DMS53 (cell line): ENCODE results near the gene BYSL.
A peak's percentile ranks its signal among the peaks of the same experiment; 100 is the strongest.

Experiments
- DNase-seq: peaks from one replicate; lab custom pipeline; 2025; lab: John Stamatoyannopoulos, UW

The BYSL gene

GRCh38 chr6:41914869-41915530, 6.3 kb upstream of the BYSL start:
- DNase-seq: no peak

- no peak for DNase-seq
Observed at GRCh38 chr6:41917528-41917927, 3.8 kb upstream of the BYSL start.

- DNase-seq: peak; percentile 73
Observed at GRCh38 chr6:41921712-41921998, 356 bp downstream of the BYSL start.

GRCh38 chr6:41922154-41922553, 855 bp downstream of the BYSL start:
- DNase-seq: no peak

GRCh38 chr6:41927253-41927652, 6.0 kb downstream of the BYSL start:
- no peak for DNase-seq

- DNase-seq: no peak
Observed at GRCh38 chr6:41929924-41930323, 8.6 kb downstream of the BYSL start.

GRCh38 chr6:41931792-41932191, 10.5 kb downstream of the BYSL start:
- no peak for DNase-seq

GRCh38 chr6:41932378-41932777, 11.1 kb downstream of the BYSL start:
- no peak for DNase-seq

GRCh38 chr6:41934278-41935192, 13.2 kb downstream of the BYSL start:
- DNase-seq: no peak

GRCh38 chr6:41935193-41935574, 13.9 kb downstream of the BYSL start:
- DNase-seq: no peak

GRCh38 chr6:41935685-41936072, 14.4 kb downstream of the BYSL start:
- DNase-seq: no peak

- DNase-seq: peak; percentile 94
Observed at GRCh38 chr6:41936073-41936837, 15.0 kb downstream of the BYSL start.

- DNase-seq: no peak
Observed at GRCh38 chr6:41937472-41937860, 16.2 kb downstream of the BYSL start.

GRCh38 chr6:41937861-41938574, 16.7 kb downstream of the BYSL start:
- no peak for DNase-seq

GRCh38 chr6:41938590-41939175, 17.4 kb downstream of the BYSL start:
- no peak for DNase-seq

GRCh38 chr6:41939176-41939847, 18.0 kb downstream of the BYSL start:
- DNase-seq: no peak

- DNase-seq: no peak
Observed at GRCh38 chr6:41939848-41940758, 18.8 kb downstream of the BYSL start.

GRCh38 chr6:41940759-41941279, 19.5 kb downstream of the BYSL start:
- peak; percentile 79 for DNase-seq

- peak; percentile 98 for DNase-seq
Observed at GRCh38 chr6:41941280-41942066, 20.2 kb downstream of the BYSL start, which contains the start of gene CCND3. TSS of gene CCND3 (minus strand) at chr6:41941808. CDS start at chr6:41941649, 159 bp downstream.
